GM19035 (cell line): ENCODE results near the gene STAT1.

Source experiments
- ATAC-seq: cut with Tn5 transposase; IDR thresholded peaks from one replicate; pipeline ENCODE4 v1.9.1; 2021; ENCODE audit not compliant: unreplicated experiment

The STAT1 gene

GRCh38 chr2:190986221-190986953, 27.6 kb downstream of the STAT1 start:
- no peak for ATAC-seq

- no peak for ATAC-seq
These were observed 29.4 kb downstream of the STAT1 start for GRCh38 chr2:190984595-190984994.

GRCh38 chr2:190982262-190983034, 31.5 kb downstream of the STAT1 start:
- ATAC-seq, result no peak

- no peak for ATAC-seq
These were observed 32.2 kb downstream of the STAT1 start for GRCh38 chr2:190981733-190982132.

- ATAC-seq, result no peak
These were observed 32.6 kb downstream of the STAT1 start for GRCh38 chr2:190981333-190981732.

- ATAC-seq, result no peak
These were observed 33.3 kb downstream of the STAT1 start for GRCh38 chr2:190980630-190981209.

GRCh38 chr2:190979906-190980629, 33.9 kb downstream of the STAT1 start:
- no peak for ATAC-seq

- no peak for ATAC-seq
These were observed 35.5 kb downstream of the STAT1 start for GRCh38 chr2:190978389-190979053.

GRCh38 chr2:190977505-190977904, 36.5 kb downstream of the STAT1 start:
- no peak for ATAC-seq

GRCh38 chr2:190976521-190976920, 37.5 kb downstream of the STAT1 start:
- ATAC-seq, result no peak

- ATAC-seq, result no peak
These were observed 39.2 kb downstream of the STAT1 start for GRCh38 chr2:190974629-190975361.

- no peak for ATAC-seq
These were observed 40.0 kb downstream of the STAT1 start for GRCh38 chr2:190973726-190974628.

GRCh38 chr2:190973262-190973661, 40.7 kb downstream of the STAT1 start:
- ATAC-seq, result no peak

- no peak for ATAC-seq
These were observed 41.1 kb downstream of the STAT1 start for GRCh38 chr2:190972846-190973245.

- ATAC-seq, result no peak
These were observed 41.8 kb downstream of the STAT1 start for GRCh38 chr2:190972213-190972612.

- ATAC-seq, result no peak
These were observed 43.0 kb downstream of the STAT1 start for GRCh38 chr2:190970873-190971506.

- no peak for ATAC-seq
These were observed 43.8 kb downstream of the STAT1 start for GRCh38 chr2:190970160-190970559.

GRCh38 chr2:190968522-190968921, 45.4 kb downstream of the STAT1 start:
- no peak for ATAC-seq
